ENCODE measurements around the gene USH2A.

Gene USH2A

GRCh38 chr1:216270086-216270773 is 153.0 kb downstream of the USH2A start:
- Histone ChIP-seq H3K9ac (ENCODE audit: low read length) (no peak overlapping the region), H3K4me1 (ENCODE audit: control insufficient read depth, low read depth, low read length) (no peaks in the 10 kb centered on the region)

GRCh38 chr1:216261631-216262030 is 161.6 kb downstream of the USH2A start:
- H3K36me3 ChIP-seq (ENCODE audit: control insufficient read depth, low read depth, low read length) = no peaks in the 10 kb centered on the region
- no peaks in the 10 kb centered on the region for H3K9me3 ChIP-seq (ENCODE audit: control insufficient read depth, low read depth, low read length)
- no peak overlapping the region for H3K9ac ChIP-seq (ENCODE audit: low read length)
- H3K4me3 ChIP-seq (ENCODE audit: low read length) = no peak overlapping the region
- H3K27ac ChIP-seq (ENCODE audit: low read length) = no peak overlapping the region
- no peaks in the 10 kb centered on the region for H3K4me1 ChIP-seq (ENCODE audit: control insufficient read depth, low read depth, low read length)
- H3K27me3 ChIP-seq (ENCODE audit: control insufficient read depth, insufficient read depth, low read length) = no peaks in the 10 kb centered on the region

More at GRCh38 chr1:216270086-216270773, 153.0 kb downstream of the USH2A start:
- Histone ChIP-seq H3K27me3 (ENCODE audit: control insufficient read depth, insufficient read depth, low read length) (no peaks in the 10 kb centered on the region), H3K27ac (ENCODE audit: low read length) (no peak overlapping the region), H3K9me3 (ENCODE audit: control insufficient read depth, low read depth, low read length) (no peaks in the 10 kb centered on the region), H3K4me3 (ENCODE audit: low read length) (no peak overlapping the region), H3K36me3 (ENCODE audit: control insufficient read depth, low read depth, low read length) (no peaks in the 10 kb centered on the region)

- Histone ChIP-seq H3K27ac (ENCODE audit: low read length) (no peak overlapping the region), H3K9ac (ENCODE audit: low read length) (no peak overlapping the region), H3K27me3 (ENCODE audit: control insufficient read depth, insufficient read depth, low read length) (no peaks in the 10 kb centered on the region), H3K4me3 (ENCODE audit: low read length) (no peak overlapping the region), H3K36me3 (ENCODE audit: control insufficient read depth, low read depth, low read length) (no peaks in the 10 kb centered on the region), H3K9me3 (ENCODE audit: control insufficient read depth, low read depth, low read length) (no peaks in the 10 kb centered on the region), H3K4me1 (ENCODE audit: control insufficient read depth, low read depth, low read length) (no peaks in the 10 kb centered on the region)
These were observed 164.4 kb downstream of the USH2A start for GRCh38 chr1:216258856-216259255.

GRCh38 chr1:216258386-216258785 is 164.9 kb downstream of the USH2A start:
- Histone ChIP-seq H3K36me3 (ENCODE audit: control insufficient read depth, low read depth, low read length) (no peaks in the 10 kb centered on the region), H3K27ac (ENCODE audit: low read length) (no peak overlapping the region), H3K9me3 (ENCODE audit: control insufficient read depth, low read depth, low read length) (no peaks in the 10 kb centered on the region), H3K9ac (ENCODE audit: low read length) (no peak overlapping the region), H3K27me3 (ENCODE audit: control insufficient read depth, insufficient read depth, low read length) (no peaks in the 10 kb centered on the region), H3K4me3 (ENCODE audit: low read length) (no peak overlapping the region), H3K4me1 (ENCODE audit: control insufficient read depth, low read depth, low read length) (no peaks in the 10 kb centered on the region)

GRCh38 chr1:216250861-216251260 is 172.4 kb downstream of the USH2A start:
- Histone ChIP-seq H3K9ac (ENCODE audit: low read length) (no peak overlapping the region), H3K27ac (ENCODE audit: low read length) (no peak overlapping the region), H3K4me3 (ENCODE audit: low read length) (no peak overlapping the region), H3K36me3 (ENCODE audit: control insufficient read depth, low read depth, low read length) (no peaks in the 10 kb centered on the region), H3K4me1 (ENCODE audit: control insufficient read depth, low read depth, low read length) (peaks cover 7% of the 10 kb centered on the region), H3K27me3 (ENCODE audit: control insufficient read depth, insufficient read depth, low read length) (no peaks in the 10 kb centered on the region), H3K9me3 (ENCODE audit: control insufficient read depth, low read depth, low read length) (no peaks in the 10 kb centered on the region)

GRCh38 chr1:216248628-216249027 is 174.6 kb downstream of the USH2A start:
- Histone ChIP-seq H3K4me1 (ENCODE audit: control insufficient read depth, low read depth, low read length) (peaks cover 7% of the 10 kb centered on the region), H3K9me3 (ENCODE audit: control insufficient read depth, low read depth, low read length) (no peaks in the 10 kb centered on the region), H3K4me3 (ENCODE audit: low read length) (no peak overlapping the region)

GRCh38 chr1:216247937-216248336 is 175.3 kb downstream of the USH2A start:
- H3K4me3 ChIP-seq (ENCODE audit: low read length) = no peak overlapping the region
- H3K27me3 ChIP-seq (ENCODE audit: control insufficient read depth, insufficient read depth, low read length) = no peaks in the 10 kb centered on the region
- H3K27ac ChIP-seq (ENCODE audit: low read length) = no peak overlapping the region
- no peaks in the 10 kb centered on the region for H3K36me3 ChIP-seq (ENCODE audit: control insufficient read depth, low read depth, low read length)
- no peak overlapping the region for H3K9ac ChIP-seq (ENCODE audit: low read length)
- H3K4me1 ChIP-seq (ENCODE audit: control insufficient read depth, low read depth, low read length) = peaks cover 7% of the 10 kb centered on the region
- H3K9me3 ChIP-seq (ENCODE audit: control insufficient read depth, low read depth, low read length) = no peaks in the 10 kb centered on the region

More at GRCh38 chr1:216248628-216249027, 174.6 kb downstream of the USH2A start:
- no peaks in the 10 kb centered on the region for H3K36me3 ChIP-seq (ENCODE audit: control insufficient read depth, low read depth, low read length)
- H3K27me3 ChIP-seq (ENCODE audit: control insufficient read depth, insufficient read depth, low read length) = no peaks in the 10 kb centered on the region
- H3K27ac ChIP-seq (ENCODE audit: low read length) = no peak overlapping the region
- H3K9ac ChIP-seq (ENCODE audit: low read length) = no peak overlapping the region

- no peak overlapping the region for H3K9ac ChIP-seq (ENCODE audit: low read length)
- H3K36me3 ChIP-seq (ENCODE audit: control insufficient read depth, low read depth, low read length) = no peaks in the 10 kb centered on the region
- H3K9me3 ChIP-seq (ENCODE audit: control insufficient read depth, low read depth, low read length) = no peaks in the 10 kb centered on the region
- H3K4me1 ChIP-seq (ENCODE audit: control insufficient read depth, low read depth, low read length) = peaks cover 7% of the 10 kb centered on the region
- H3K4me3 ChIP-seq (ENCODE audit: low read length) = no peak overlapping the region
- no peak overlapping the region for H3K27ac ChIP-seq (ENCODE audit: low read length)
- no peaks in the 10 kb centered on the region for H3K27me3 ChIP-seq (ENCODE audit: control insufficient read depth, insufficient read depth, low read length)
These were observed 176.6 kb downstream of the USH2A start for GRCh38 chr1:216246577-216247203.

GRCh38 chr1:216238844-216239243 is 184.4 kb downstream of the USH2A start:
- Histone ChIP-seq H3K4me1 (ENCODE audit: control insufficient read depth, low read depth, low read length) (no peaks in the 10 kb centered on the region), H3K27me3 (ENCODE audit: control insufficient read depth, insufficient read depth, low read length) (no peaks in the 10 kb centered on the region), H3K27ac (ENCODE audit: low read length) (no peak overlapping the region), H3K36me3 (ENCODE audit: control insufficient read depth, low read depth, low read length) (no peaks in the 10 kb centered on the region), H3K9ac (ENCODE audit: low read length) (no peak overlapping the region), H3K4me3 (ENCODE audit: low read length) (no peak overlapping the region), H3K9me3 (ENCODE audit: control insufficient read depth, low read depth, low read length) (no peaks in the 10 kb centered on the region)

- Histone ChIP-seq H3K27me3 (ENCODE audit: control insufficient read depth, insufficient read depth, low read length) (no peaks in the 10 kb centered on the region), H3K9ac (ENCODE audit: low read length) (no peak overlapping the region), H3K4me1 (ENCODE audit: control insufficient read depth, low read depth, low read length) (no peaks in the 10 kb centered on the region), H3K4me3 (ENCODE audit: low read length) (no peak overlapping the region), H3K36me3 (ENCODE audit: control insufficient read depth, low read depth, low read length) (no peaks in the 10 kb centered on the region), H3K9me3 (ENCODE audit: control insufficient read depth, low read depth, low read length) (no peaks in the 10 kb centered on the region), H3K27ac (ENCODE audit: low read length) (no peak overlapping the region)
These were observed 185.2 kb downstream of the USH2A start for GRCh38 chr1:216237927-216238542.

GRCh38 chr1:216224233-216224632 is 199.0 kb downstream of the USH2A start:
- Histone ChIP-seq H3K9ac (ENCODE audit: low read length) (no peak overlapping the region), H3K4me3 (ENCODE audit: low read length) (no peak overlapping the region), H3K4me1 (ENCODE audit: control insufficient read depth, low read depth, low read length) (no peaks in the 10 kb centered on the region), H3K27ac (ENCODE audit: low read length) (no peak overlapping the region), H3K9me3 (ENCODE audit: control insufficient read depth, low read depth, low read length) (no peaks in the 10 kb centered on the region), H3K27me3 (ENCODE audit: control insufficient read depth, insufficient read depth, low read length) (no peaks in the 10 kb centered on the region), H3K36me3 (ENCODE audit: control insufficient read depth, low read depth, low read length) (no peaks in the 10 kb centered on the region)
